Measurements from ENCODE around the gene ANTXR1.

The ANTXR1 gene

DNA sequence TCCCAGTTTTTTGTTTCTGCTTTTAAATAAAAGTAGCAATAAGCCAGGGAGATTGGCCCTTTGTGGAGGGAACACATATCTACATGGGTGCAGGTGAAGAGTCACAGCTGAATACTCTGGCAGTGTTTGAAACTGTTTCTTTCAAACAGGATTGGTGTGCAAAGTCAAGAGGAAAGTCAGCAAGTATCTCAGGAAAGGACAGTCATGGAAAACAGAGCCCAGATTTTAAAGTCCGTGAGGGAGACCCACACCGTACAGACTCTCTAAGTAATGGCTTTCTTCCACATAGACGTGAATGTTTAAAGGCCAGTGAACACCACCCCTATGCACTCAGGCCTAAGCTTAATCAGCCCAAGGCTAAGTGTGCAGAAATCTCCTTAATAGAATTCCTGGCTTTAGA, 278.7 kb downstream of the ANTXR1 start:
- no peak for DNase-seq

DNA sequence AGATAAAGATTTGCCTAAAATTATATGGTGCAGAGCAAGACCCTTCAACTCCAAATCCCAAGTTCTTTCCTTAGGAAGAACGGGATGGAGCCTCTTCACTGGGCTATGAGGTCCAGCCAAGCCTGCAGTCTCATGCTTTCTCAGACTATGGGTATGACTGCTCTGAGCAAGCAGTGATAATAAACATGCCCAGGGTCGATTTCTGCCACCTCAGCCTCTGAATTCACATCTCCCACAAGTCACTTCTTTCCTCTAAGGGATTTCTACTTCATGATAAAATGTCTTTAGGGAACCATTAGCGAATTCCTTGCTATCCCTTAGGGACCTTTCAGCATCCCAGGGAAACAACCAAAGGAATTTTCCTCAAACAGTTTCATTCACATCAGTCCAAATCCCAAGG, 279.3 kb downstream of the ANTXR1 start:
- no peak for DNase-seq

DNA sequence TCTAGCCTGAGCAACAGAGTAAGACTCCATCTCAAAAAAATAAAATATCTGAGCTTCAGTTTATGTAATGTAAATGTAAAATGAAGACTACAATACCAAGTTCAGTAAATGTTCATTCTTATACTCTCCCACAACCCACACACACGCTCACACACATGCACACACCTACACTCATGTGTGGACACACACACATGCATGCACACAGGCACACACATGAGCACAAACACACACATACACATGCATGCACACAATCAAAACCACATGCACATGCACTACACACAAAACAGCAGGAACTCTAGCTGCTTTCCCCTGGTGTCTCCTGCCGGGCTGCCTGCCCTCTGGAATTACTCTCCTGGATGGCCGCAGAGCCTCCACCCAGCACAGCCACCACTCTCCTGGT, 283.4 kb downstream of the ANTXR1 start:
- DNase-seq: no peak

DNA sequence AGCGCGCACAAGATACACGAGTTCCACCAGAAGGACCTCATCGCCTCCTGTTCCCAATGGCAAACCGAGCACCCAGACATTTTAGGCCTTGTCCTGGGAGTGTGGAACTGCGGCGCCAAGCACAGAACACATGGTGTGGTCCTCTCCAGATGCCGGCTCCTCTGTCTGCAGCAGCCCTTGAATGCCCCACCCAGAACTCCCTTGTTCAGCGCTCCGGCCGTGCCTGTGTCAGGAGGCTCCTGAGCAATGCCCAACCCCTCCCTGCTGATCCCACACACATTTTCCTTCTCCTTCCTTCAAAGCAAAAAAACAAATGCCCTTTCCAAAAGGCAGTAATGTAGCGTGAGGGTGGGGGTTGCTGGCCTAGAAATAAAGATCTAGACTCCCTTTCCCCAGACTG, 284.2 kb downstream of the ANTXR1 start:
- no peak for DNase-seq

DNA sequence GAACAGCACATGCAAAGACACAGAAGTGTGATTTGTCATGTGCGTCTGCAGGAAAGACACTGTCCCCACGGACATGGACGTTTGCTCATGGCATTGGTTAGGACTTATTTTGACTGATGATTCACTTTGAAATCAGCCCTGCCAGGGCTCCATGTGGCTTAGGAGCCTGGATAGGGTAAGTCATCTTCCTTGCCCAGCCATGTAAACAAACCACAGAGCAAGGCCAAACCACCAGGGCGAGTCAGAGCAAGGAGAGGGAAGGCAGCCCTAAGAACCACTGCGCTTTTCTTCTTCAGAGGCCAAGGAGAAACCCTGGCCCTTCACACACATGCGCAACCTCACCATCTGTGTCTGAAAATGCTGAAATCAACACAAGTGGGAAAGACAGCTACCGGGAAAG, 285.3 kb downstream of the ANTXR1 start:
- no peak for DNase-seq

DNA sequence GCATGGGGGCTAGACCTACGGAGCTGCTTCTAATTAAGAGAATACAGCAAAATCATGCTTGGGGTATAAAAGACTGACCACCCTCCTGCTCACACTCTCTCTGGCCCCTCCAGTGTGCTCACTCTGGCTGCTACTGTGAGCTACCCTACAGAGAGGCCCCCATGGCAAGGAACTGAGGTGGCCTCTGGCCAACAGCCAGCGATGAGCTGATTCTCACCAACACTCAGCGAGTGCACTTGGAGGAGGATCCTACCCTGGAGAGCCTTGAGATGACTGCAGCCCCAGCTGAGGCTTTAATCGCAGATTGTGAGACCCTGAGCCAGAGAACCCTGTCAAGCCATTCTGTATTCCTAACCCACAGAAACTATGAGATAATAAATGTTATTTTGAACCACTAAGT, 285.9 kb downstream of the ANTXR1 start:
- DNase-seq: no peak
